HG02870 (cell line): ENCODE results near the gene TTC21B.

Experiments used
- ATAC-seq: cut with Tn5 transposase; IDR thresholded peaks from one replicate; pipeline ENCODE4 v1.9.1; 2021; ENCODE audit warnings: mild to moderate bottlenecking, moderate library complexity; ENCODE audit not compliant: unreplicated experiment

TTC21B gene

GRCh38 chr2:165840333-165840958 lies 113.1 kb downstream of the TTC21B start:
- ATAC-seq, result no peak

GRCh38 chr2:165839610-165840009 lies 114.0 kb downstream of the TTC21B start:
- no peak for ATAC-seq

- ATAC-seq, result no peak
Observed at GRCh38 chr2:165837122-165837521, 116.5 kb downstream of the TTC21B start.

- ATAC-seq, result no peak
Observed at GRCh38 chr2:165835363-165835762, 118.2 kb downstream of the TTC21B start.

GRCh38 chr2:165833156-165833555 lies 120.4 kb downstream of the TTC21B start:
- ATAC-seq, result no peak

GRCh38 chr2:165827921-165828276 lies 125.7 kb downstream of the TTC21B start:
- peak; percentile 50 for ATAC-seq

GRCh38 chr2:165827016-165827920 lies 126.3 kb downstream of the TTC21B start:
- peak; percentile 84 for ATAC-seq

- ATAC-seq, result no peak
Observed at GRCh38 chr2:165825041-165825440, 128.5 kb downstream of the TTC21B start.
